ENCODE measurements around the gene IL1F10.

IL1F10 gene

DNA sequence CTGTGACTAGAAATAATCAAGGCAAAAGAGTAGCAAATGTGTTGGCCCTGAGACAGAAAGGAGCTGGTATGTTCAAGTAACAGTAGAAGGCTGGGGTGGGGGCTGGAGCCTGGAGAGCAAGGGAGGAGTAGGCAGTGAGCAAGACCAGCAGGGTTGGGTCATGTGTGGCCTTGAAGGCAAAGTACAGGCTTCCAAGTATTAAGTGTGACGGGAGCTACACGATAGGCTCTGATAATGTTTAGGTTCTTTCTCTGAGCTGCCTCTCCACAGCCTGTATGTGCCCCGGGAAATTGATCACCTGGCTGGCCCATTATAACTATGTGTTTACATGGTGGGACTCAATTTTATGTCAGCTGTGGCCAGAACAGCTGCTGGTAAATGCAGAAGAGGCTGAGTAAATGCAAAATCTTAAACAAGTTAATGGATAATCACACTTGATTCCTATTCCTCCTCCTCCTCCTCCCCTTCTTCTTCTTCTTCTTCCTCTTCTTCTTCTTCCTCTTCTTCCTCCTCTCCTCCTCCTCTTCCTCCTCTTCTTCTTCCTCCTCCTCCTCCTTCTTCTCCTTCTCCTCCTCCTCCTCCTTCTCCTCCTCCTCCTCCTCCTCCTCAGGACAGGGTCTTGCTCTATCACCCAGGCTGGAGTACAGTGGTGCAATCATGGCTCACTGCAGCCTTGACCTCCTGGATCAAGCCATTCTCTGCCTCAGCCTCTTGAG lies 9.3 kb downstream of the IL1F10 start:
- TF ChIP-seq FOXP2 (optimal IDR thresholded peaks at IDR 0.05; ENCODE audit: borderline replicate concordance, extremely low read depth, extremely low read length, insufficient read depth), result no peak
- TF ChIP-seq SIN3A (IDR thresholded peaks at IDR 0.05; ENCODE audit: borderline replicate concordance, insufficient read depth, low read length), result no peak
- TF ChIP-seq, protein P1, sequence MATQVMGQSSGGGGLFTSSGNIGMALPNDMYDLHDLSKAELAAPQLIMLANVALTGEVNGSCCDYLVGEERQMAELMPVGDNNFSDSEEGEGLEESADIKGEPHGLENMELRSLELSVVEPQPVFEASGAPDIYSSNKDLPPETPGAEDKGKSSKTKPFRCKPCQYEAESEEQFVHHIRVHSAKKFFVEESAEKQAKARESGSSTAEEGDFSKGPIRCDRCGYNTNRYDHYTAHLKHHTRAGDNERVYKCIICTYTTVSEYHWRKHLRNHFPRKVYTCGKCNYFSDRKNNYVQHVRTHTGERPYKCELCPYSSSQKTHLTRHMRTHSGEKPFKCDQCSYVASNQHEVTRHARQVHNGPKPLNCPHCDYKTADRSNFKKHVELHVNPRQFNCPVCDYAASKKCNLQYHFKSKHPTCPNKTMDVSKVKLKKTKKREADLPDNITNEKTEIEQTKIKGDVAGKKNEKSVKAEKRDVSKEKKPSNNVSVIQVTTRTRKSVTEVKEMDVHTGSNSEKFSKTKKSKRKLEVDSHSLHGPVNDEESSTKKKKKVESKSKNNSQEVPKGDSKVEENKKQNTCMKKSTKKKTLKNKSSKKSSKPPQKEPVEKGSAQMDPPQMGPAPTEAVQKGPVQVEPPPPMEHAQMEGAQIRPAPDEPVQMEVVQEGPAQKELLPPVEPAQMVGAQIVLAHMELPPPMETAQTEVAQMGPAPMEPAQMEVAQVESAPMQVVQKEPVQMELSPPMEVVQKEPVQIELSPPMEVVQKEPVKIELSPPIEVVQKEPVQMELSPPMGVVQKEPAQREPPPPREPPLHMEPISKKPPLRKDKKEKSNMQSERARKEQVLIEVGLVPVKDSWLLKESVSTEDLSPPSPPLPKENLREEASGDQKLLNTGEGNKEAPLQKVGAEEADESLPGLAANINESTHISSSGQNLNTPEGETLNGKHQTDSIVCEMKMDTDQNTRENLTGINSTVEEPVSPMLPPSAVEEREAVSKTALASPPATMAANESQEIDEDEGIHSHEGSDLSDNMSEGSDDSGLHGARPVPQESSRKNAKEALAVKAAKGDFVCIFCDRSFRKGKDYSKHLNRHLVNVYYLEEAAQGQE (IDR thresholded peaks at IDR 0.05; ENCODE audit: insufficient read depth in 1 of 2, low read depth in 2 of 2, low read length in 2 of 2), result no peak
- no peak for TF ChIP-seq POLR2AphosphoS5 (IDR thresholded peaks at IDR 0.05; ENCODE audit: low read depth, low read length)
- no peak for TF ChIP-seq TAF1 (IDR thresholded peaks at IDR 0.05; ENCODE audit: borderline replicate concordance, insufficient read depth, low read length)

- TF ChIP-seq, protein P1 (IDR thresholded peaks at IDR 0.05; ENCODE audit: insufficient read depth in 1 of 2, low read depth in 2 of 2, low read length in 2 of 2), result no peak
- TF ChIP-seq SIN3A (IDR thresholded peaks at IDR 0.05; ENCODE audit: borderline replicate concordance, insufficient read depth, low read length), result no peak
- no peak for TF ChIP-seq POLR2AphosphoS5 (IDR thresholded peaks at IDR 0.05; ENCODE audit: low read depth, low read length)
- no peak for TF ChIP-seq TAF1 (IDR thresholded peaks at IDR 0.05; ENCODE audit: borderline replicate concordance, insufficient read depth, low read length)
- TF ChIP-seq FOXP2 (optimal IDR thresholded peaks at IDR 0.05; ENCODE audit: borderline replicate concordance, extremely low read depth, extremely low read length, insufficient read depth), result no peak
Measured at GRCh38 chr2:113077921-113078320, 10.2 kb downstream of the IL1F10 start.

- TF ChIP-seq POLR2AphosphoS5 (IDR thresholded peaks at IDR 0.05; ENCODE audit: low read depth, low read length), result no peak
- TF ChIP-seq SIN3A (IDR thresholded peaks at IDR 0.05; ENCODE audit: borderline replicate concordance, insufficient read depth, low read length), result no peak
Measured at GRCh38 chr2:113078350-113078839, 10.6 kb downstream of the IL1F10 start.

DNA sequence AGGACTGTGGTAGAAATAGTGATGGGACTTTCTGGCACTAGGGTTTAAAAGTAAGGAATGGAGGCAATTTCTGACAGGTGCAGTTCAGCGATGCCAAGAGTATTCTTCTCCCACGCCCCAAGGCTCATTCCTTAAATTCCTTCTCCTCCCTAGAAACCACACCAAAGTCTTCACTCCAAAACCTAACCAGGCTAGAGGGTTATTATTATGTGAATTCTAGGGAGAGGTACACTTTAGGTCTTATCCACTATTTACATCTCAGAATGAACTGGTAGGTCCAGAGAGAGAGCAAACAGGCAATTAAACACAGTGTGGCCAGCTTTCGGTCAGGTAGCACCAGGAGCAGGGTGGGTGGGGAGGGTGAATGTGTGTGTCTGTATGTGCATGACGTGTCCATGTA lies 11.4 kb downstream of the IL1F10 start:
- TF ChIP-seq FOXP2 (optimal IDR thresholded peaks at IDR 0.05; ENCODE audit: borderline replicate concordance, extremely low read depth, extremely low read length, insufficient read depth), result no peak

DNA sequence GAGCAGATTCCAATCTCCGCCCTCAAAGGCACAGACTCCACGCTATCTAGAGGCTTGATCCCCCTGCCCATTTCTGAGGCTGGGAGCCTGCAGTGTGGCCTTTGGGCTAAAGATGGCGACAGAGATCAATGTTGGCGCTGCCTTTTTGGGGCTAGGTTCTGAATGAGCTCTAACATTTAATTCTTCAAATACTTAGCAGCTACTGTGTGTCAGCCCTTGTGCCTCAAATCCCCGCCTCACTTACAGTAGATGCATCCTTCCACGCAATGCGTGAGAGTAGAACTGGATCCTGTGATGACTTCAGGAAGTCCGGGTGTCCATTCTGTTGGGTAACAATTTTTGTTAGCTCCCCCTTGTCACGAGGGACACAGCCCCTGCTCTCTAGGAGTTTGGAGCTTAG lies 12.4 kb downstream of the IL1F10 start:
- TF ChIP-seq TAF1 (IDR thresholded peaks at IDR 0.05; ENCODE audit: borderline replicate concordance, insufficient read depth, low read length), result no peak
- TF ChIP-seq POLR2AphosphoS5 (IDR thresholded peaks at IDR 0.05; ENCODE audit: low read depth, low read length), result no peak
- no peak for TF ChIP-seq FOXP2 (optimal IDR thresholded peaks at IDR 0.05; ENCODE audit: borderline replicate concordance, extremely low read depth, extremely low read length, insufficient read depth)
- TF ChIP-seq, protein P1 (IDR thresholded peaks at IDR 0.05; ENCODE audit: insufficient read depth in 1 of 2, low read depth in 2 of 2, low read length in 2 of 2), result no peak
- TF ChIP-seq SIN3A (IDR thresholded peaks at IDR 0.05; ENCODE audit: borderline replicate concordance, insufficient read depth, low read length), result no peak

GRCh38 chr2:113081488-113082210 lies 13.9 kb downstream of the IL1F10 start:
- no peak for TF ChIP-seq POLR2AphosphoS5 (IDR thresholded peaks at IDR 0.05; ENCODE audit: low read depth, low read length)
- TF ChIP-seq FOXP2 (optimal IDR thresholded peaks at IDR 0.05; ENCODE audit: borderline replicate concordance, extremely low read depth, extremely low read length, insufficient read depth), result no peak
- TF ChIP-seq, protein P1 (IDR thresholded peaks at IDR 0.05; ENCODE audit: insufficient read depth in 1 of 2, low read depth in 2 of 2, low read length in 2 of 2), result no peak
- TF ChIP-seq SIN3A (IDR thresholded peaks at IDR 0.05; ENCODE audit: borderline replicate concordance, insufficient read depth, low read length), result no peak
